HCT116 (cell line): ENCODE data around the gene PDE9A. TPM values are rescaled to one million over a fixed set of nuclear protein-coding genes. Genes with fewer than 3 reads are reported as not detected.

Experiments used
- ATAC-seq: fragments of 200-7000 bp; cut with Tn5 transposase; 2 replicates; pipeline ENCODE4 v1.9.1; 2020; ENCODE audit warnings: mild to moderate bottlenecking, moderate library complexity
- BruUV-seq: library from RNA; stranded (reverse); fragments of 400-500 nt; replicated peaks from 2 replicates; lab custom pipeline; 2021; lab: Mats Ljungman, UMichigan
- CTCF ChIA-PET: fragments of 300-600 bp; sonication (Branson Sonifier 250); formaldehyde crosslinking; loops from one replicate; lab custom pipeline; 2021; ENCODE audit warnings: antibody characterized with exemption; lab: Charles Lee
- POLR2A ChIA-PET: fragments of 300-600, 350-600 bp; sonication (Branson Sonifier 250); formaldehyde crosslinking; loops from one replicate; lab custom pipeline; 2021; ENCODE audit warnings: antibody characterized with exemption; lab: Charles Lee
- RAD21 ChIA-PET, 2 experiments: fragments of 300-600 bp; sonication (Branson Sonifier 250); formaldehyde crosslinking; loops; one replicate each; lab custom pipeline; 2023; ENCODE audit warnings: low total read pairs in 2 of 2; ENCODE audit not compliant: uncharacterized antibody in 2 of 2, unreplicated experiment in 2 of 2, low non-redundant PET in 1 of 2; lab: Charles Lee
- DNase-seq: peaks from one replicate; pipeline ENCODE4 v3.0.0-alpha.2; 2010; ENCODE audit warnings: low read depth, low spot score
- H2AFZ ChIP-seq: fragments of 200-600 bp; shearing (Covaris generic), sonication (generic); 2 replicates; pipeline ENCODE4 v1.6.1; 2017; ENCODE audit warnings: low read depth, mixed run types, mixed read lengths, antibody characterized with exemption, low read length; ENCODE audit not compliant: poor library complexity, severe bottlenecking
- H3K27ac ChIP-seq: 2 replicates; pipeline ENCODE4 v1.5.1; 2012; ENCODE audit warnings: low read depth, low read length
- H3K27me3 ChIP-seq: fragments of 200-600 bp; sonication (generic); 2 replicates; pipeline ENCODE4 v1.6.1; 2016; ENCODE audit warnings: mixed run types, low read length, mixed read lengths; ENCODE audit not compliant: insufficient read depth
- H3K36me3 ChIP-seq, 2 experiments: fragments of 200-500 bp in 1 of 2; fragments of 200-600 bp in 1 of 2; sonication (Bioruptor generic) in 1 of 2; sonication (generic) in 1 of 2; 2 replicates each; pipeline versions ENCODE4 v1.5.1 to v1.6.1; 2014 to 2016; ENCODE audit warnings: low read length in 2 of 2, inconsistent platforms in 1 of 2, mixed read lengths in 1 of 2, mixed run types in 1 of 2; ENCODE audit not compliant: insufficient read depth in 2 of 2, control insufficient read depth in 1 of 2
- H3K4me1 ChIP-seq, 2 experiments: fragments of 200-600 bp in 1 of 2; sonication (generic) in 1 of 2; 2 replicates each; pipeline versions ENCODE4 v1.5.1 to v1.6.1; 2012 to 2017; ENCODE audit warnings: low read length in 2 of 2, inconsistent platforms in 1 of 2, mild to moderate bottlenecking in 1 of 2, mixed read lengths in 1 of 2, mixed run types in 1 of 2, moderate library complexity in 1 of 2; ENCODE audit not compliant: insufficient read depth in 2 of 2, control insufficient read depth in 1 of 2
- H3K4me2 ChIP-seq: fragments of 200-600 bp; sonication (generic); 2 replicates; pipeline ENCODE4 v1.6.1; 2017; ENCODE audit warnings: mixed run types, low read length, mixed read lengths
- H3K4me3 ChIP-seq, 2 experiments: fragments of 200-600 bp in 1 of 2; sonication (generic) in 1 of 2; replicated peaks in 1 of 2; 2 replicates each; pipeline ENCODE4 v1.5.1; 2011 to 2016; ENCODE audit warnings: low read length in 2 of 2, control low read depth in 1 of 2, low read depth in 1 of 2, mild to moderate bottlenecking in 1 of 2, mixed read lengths in 1 of 2, mixed run types in 1 of 2
- H3K79me2 ChIP-seq: fragments of 200-600 bp; sonication (generic); 2 replicates; pipeline ENCODE4 v1.6.1; 2017; ENCODE audit warnings: mild to moderate bottlenecking, mixed run types, low read length, moderate library complexity, mixed read lengths; ENCODE audit not compliant: insufficient read depth
- H3K9ac ChIP-seq: fragments of 200-600 bp; sonication (generic); 2 replicates; pipeline ENCODE4 v1.6.1; 2016; ENCODE audit warnings: low read length, mixed read lengths
- H3K9me2 ChIP-seq: fragments of 200-600 bp; sonication (generic), shearing (Covaris generic); 2 replicates; pipeline ENCODE4 v1.6.1; 2017; ENCODE audit warnings: mixed run types, mild to moderate bottlenecking, moderate library complexity; ENCODE audit not compliant: insufficient read depth
- H3K9me3 ChIP-seq, 2 experiments: fragments of 200-500 bp in 1 of 2; fragments of 200-600 bp in 1 of 2; sonication (Bioruptor generic) in 1 of 2; sonication (generic) in 1 of 2; 2 replicates each; pipeline ENCODE4 v1.6.1; 2014 to 2017; ENCODE audit warnings: low read length in 2 of 2, mixed read lengths in 2 of 2, inconsistent platforms in 1 of 2, low read depth in 1 of 2, mild to moderate bottlenecking in 1 of 2, mixed run types in 1 of 2, moderate library complexity in 1 of 2; ENCODE audit not compliant: control insufficient read depth in 1 of 2, insufficient read depth in 1 of 2
- H4K20me1 ChIP-seq: fragments of 200-600 bp; sonication (generic), shearing (Covaris generic); 2 replicates; pipeline ENCODE4 v1.6.1; 2017; ENCODE audit warnings: mixed run types, mild to moderate bottlenecking, moderate library complexity; ENCODE audit not compliant: insufficient read depth
- CEBPB ChIP-seq: IDR thresholded peaks from 2 replicates; pipeline ENCODE4 v1.6.1; 2012; ENCODE audit warnings: low read depth
- CTCF ChIP-seq, 3 experiments: fragments of 200-600 bp in 1 of 3; sonication (generic) in 1 of 3; IDR thresholded peaks in 2 of 3; conservative IDR thresholded peaks in 1 of 3; 2 replicates each; pipeline ENCODE4 v1.5.1; 2012 to 2017; ENCODE audit warnings: low read depth in 2 of 3, low read length in 2 of 3, antibody characterized with exemption in 1 of 3, borderline replicate concordance in 1 of 3, control low read depth in 1 of 3, mild to moderate bottlenecking in 1 of 3, mixed read lengths in 1 of 3, mixed run types in 1 of 3, moderate library complexity in 1 of 3; ENCODE audit not compliant: insufficient read depth in 1 of 3
- EGR1 ChIP-seq: IDR thresholded peaks from 2 replicates; pipeline ENCODE4 v1.6.1; 2012; ENCODE audit warnings: low read depth
- EZH2 ChIP-seq: fragments of 200-600 bp; sonication (generic); IDR thresholded peaks from 2 replicates; pipeline ENCODE4 v1.6.1; 2017; ENCODE audit warnings: antibody characterized with exemption, mixed run types
- EZH2phosphoT487 ChIP-seq: fragments of 200-600 bp; IDR thresholded peaks from 2 replicates; pipeline ENCODE4 v1.6.1; 2018; ENCODE audit warnings: antibody characterized with exemption, borderline replicate concordance
- FOSL1 ChIP-seq: IDR thresholded peaks from 2 replicates; pipeline ENCODE4 v1.6.1; 2012; ENCODE audit warnings: low read depth
- JUND ChIP-seq: IDR thresholded peaks from 2 replicates; pipeline ENCODE4 v1.6.1; 2012
- POLR2A ChIP-seq: IDR thresholded peaks from 2 replicates; pipeline ENCODE4 v1.7.0; 2011; ENCODE audit warnings: borderline replicate concordance; ENCODE audit not compliant: insufficient read depth, insufficient read length; ENCODE audit errors: extremely low read depth
- RAD21 ChIP-seq: IDR thresholded peaks from 2 replicates; pipeline ENCODE4 v1.6.1; 2012; ENCODE audit warnings: low read depth, mild to moderate bottlenecking
- intact Hi-C: fragments of 100-400 bp; cut with micrococcal nuclease; formaldehyde crosslinking; loops from 2 replicates; pipeline ENCODE4 v1.10.0; 2022
- total RNA-seq: library from RNA; stranded (reverse); gene quantifications from one replicate; pipeline ENCODE4 v1.2.1, GENCODE V29; 2021; ENCODE audit not compliant: unreplicated experiment

The PDE9A gene
- total RNA-seq, 1 experiment from 2014 or later = 31.4 TPM

GRCh38 chr21:42777757-42778344 lies 124.4 kb downstream of the PDE9A start (continued):
- TF ChIP-seq CTCF (IDR thresholded peaks at IDR 0.05 in 2 of 3, conservative IDR thresholded peaks at IDR 0.05 in 1 of 3; ENCODE audit: borderline replicate concordance in 1 of 3, insufficient read depth in 1 of 3, low read depth in 2 of 3, low read length in 2 of 3) = no peak
- no peak for TF ChIP-seq EZH2phosphoT487
- TF ChIP-seq CEBPB = no peak
- no peak for TF ChIP-seq RAD21
- TF ChIP-seq, all 23 proteins: peak for 0

DNA sequence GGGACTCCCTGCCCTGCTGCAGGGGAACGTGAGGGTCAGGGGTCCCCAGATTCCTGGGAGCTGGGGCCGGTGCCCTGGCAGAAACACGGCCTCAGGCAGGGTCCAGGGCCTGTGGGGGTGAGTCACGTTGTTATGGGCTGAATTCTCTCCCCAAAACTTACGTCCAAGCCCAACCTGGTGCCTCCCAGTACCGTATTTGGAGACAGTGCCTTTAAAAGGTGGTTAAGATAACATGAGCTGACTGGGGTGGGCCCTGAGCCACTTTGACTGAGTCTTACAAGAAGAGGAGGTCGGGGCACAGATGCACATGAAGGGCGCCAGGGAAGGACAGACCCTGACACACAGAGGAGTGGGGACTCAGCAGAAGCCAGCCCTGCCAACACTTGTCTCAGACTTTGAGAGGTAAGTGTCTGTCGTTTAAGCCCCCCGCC lies 126.0 kb downstream of the PDE9A start:
- no TSS peak for BruUV-seq
- intact Hi-C loops = no loop called here
- Histone ChIP-seq H4K20me1 (no peaks in the 10 kb centered on the region), H3K9ac (no peak overlapping the region), H3K4me2 (no peak overlapping the region), H3K9me3 (no peaks in the 10 kb centered on the region), H3K36me3 (0 out of 4 replicates have a peak, but pooled peaks cover 0 to 2% of the 10 kb centered on the region in 2 experiments), H3K79me2 (no peaks in the 10 kb centered on the region), H3K27ac (no peak overlapping the region), H3K9me2 (no peaks in the 10 kb centered on the region), H3K4me3 (no peak overlapping the region), H2AFZ (no peak overlapping the region), H3K27me3 (peaks cover 5% of the 10 kb centered on the region; the same call in 1 of the 2 replicates), H3K4me1 (peaks cover 0 to 7% of the 10 kb centered on the region in 2 experiments; a peak in 1 of 4 replicates)
- TF ChIP-seq EGR1 = no peak
- TF ChIP-seq POLR2A = no peak
- no peak for TF ChIP-seq EZH2phosphoT487
- TF ChIP-seq JUND = no peak
- no peak for TF ChIP-seq FOSL1
- no peak for TF ChIP-seq EZH2
- POLR2A ChIA-PET = no interaction called here
- RAD21 ChIA-PET = no interaction called here
- DNase-seq (no peak), ATAC-seq (no peak)
- CTCF ChIA-PET = no interaction called here
